Kidney (tissue), 14 donors: ENCODE results near the gene RARA. TPM values are rescaled to one million over a fixed set of nuclear protein-coding genes. Genes with fewer than 3 reads are reported as not detected.

Source experiments
- DNase-seq, 5 donors: peaks; one replicate each; pipeline ENCODE4 v3.0.0-alpha.2; 2013 to 2020
- FAIRE-seq: peaks from 2 replicates; lab custom pipeline; 2012; peaks lifted over from hg19 to GRCh38; lab: Jason Lieb, UNC
- H3K27ac ChIP-seq, 2 donors: one replicate each; pipeline ENCODE4 v1.7.0; 2013; ENCODE audit warnings: low read depth in 2 of 2, low read length in 2 of 2, inconsistent platforms in 1 of 2
- H3K27me3 ChIP-seq: one replicate; pipeline ENCODE4 v1.7.1; 2013; ENCODE audit warnings: low read length, inconsistent platforms; ENCODE audit not compliant: control insufficient read depth, insufficient read depth
- H3K36me3 ChIP-seq, 3 donors: one replicate each; pipeline versions ENCODE4 v1.7.0 to v1.7.1; 2013; ENCODE audit warnings: low read length in 3 of 3, control low read depth in 1 of 3, inconsistent platforms in 1 of 3; ENCODE audit not compliant: insufficient read depth in 3 of 3, control insufficient read depth in 2 of 3
- H3K4me1 ChIP-seq, 3 donors: one replicate each; pipeline versions ENCODE4 v1.7.0 to v1.7.1; 2013; ENCODE audit warnings: low read length in 3 of 3, inconsistent platforms in 1 of 3, low read depth in 1 of 3; ENCODE audit not compliant: control insufficient read depth in 2 of 3, insufficient read depth in 2 of 3
- H3K4me3 ChIP-seq, 3 donors: one replicate each; pipeline versions ENCODE4 v1.7.0 to v1.8.1; 2013; ENCODE audit warnings: low read length in 3 of 3, control low read depth in 1 of 3, inconsistent platforms in 1 of 3
- H3K9ac ChIP-seq, 3 donors: one replicate each; pipeline versions ENCODE4 v1.7.0 to v1.7.1; 2013; ENCODE audit warnings: low read length in 3 of 3, control low read depth in 1 of 3, inconsistent platforms in 1 of 3
- H3K9me3 ChIP-seq, 3 donors: one replicate each; pipeline versions ENCODE4 v1.7.0 to v1.7.1; 2013; ENCODE audit warnings: low read length in 3 of 3, control low read depth in 1 of 3, inconsistent platforms in 1 of 3; ENCODE audit not compliant: control insufficient read depth in 2 of 3, insufficient read depth in 1 of 3
- CTCF ChIP-seq: IDR thresholded peaks from 3 replicates; pipeline ENCODE4 v1.5.1; 2012; ENCODE audit warnings: mild to moderate bottlenecking, moderate library complexity, borderline replicate concordance; ENCODE audit not compliant: insufficient read depth; ENCODE audit errors: extremely low read depth
- intact Hi-C: fragments of 100-400 bp; cut with DNase I; formaldehyde crosslinking; loops from one replicate; pipeline ENCODE4 v1.11.1; 2022
- polyA plus RNA-seq: library from polyadenylated mRNA; stranded (reverse); fragments of 350-450 nt; fragmentation: Illumina TruSeq; extraction: RNeasy Lipid Tissue Mini Kit (QIAGEN cat#74804); gene quantifications from one replicate; pipeline ENCODE4 v1.2.3, GENCODE V29; 2014; ENCODE audit warnings: low read depth, low replicate concordance; ENCODE audit not compliant: insufficient read depth
- total RNA-seq: library from RNA; stranded (reverse); fragmentation: NEBNext Ultra II Directional; extraction: Animal tissue kit (Norgen Biotek cat#: 25700); gene quantifications from one replicate; pipeline ENCODE4 v1.2.1, GENCODE V29; 2021
- donor health status: control.
- donor health status: control.
- donor health status: control.
- donor health status: control.
- donor health status: control.
- donor health status: DM: yes; HTN: yes; CAD: no.
- donor health status: Normal renal cell carcinoma (clear cell type).

Gene RARA
- total and polyA plus RNA-seq, 2 donors from 2014 or later: 22.5 to 45.7 TPM

- DNase-seq (peak in 2 of 5 donors; percentile 70 to 81), FAIRE-seq (peak; percentile 8)
- TF ChIP-seq CTCF: peak; percentile 71
- no peak overlapping the region for H3K27ac ChIP-seq
- H3K9ac ChIP-seq: peak overlapping the region in 1 of 3 donors; percentile 29
- no peak overlapping the region for H3K4me3 ChIP-seq
- no peaks in the 10 kb centered on the region for H3K36me3 ChIP-seq
- H3K27me3 ChIP-seq: no peaks in the 10 kb centered on the region
- H3K9me3 ChIP-seq: no peaks in the 10 kb centered on the region
- peaks cover 0 to 6% (median 0%) of the 10 kb centered on the region in 3 donors for H3K4me1 ChIP-seq
- intact Hi-C loops: loop anchor here (10.0 kb wide), 1 partner anchor 96 kb away; no protein-coding TSS in a partner anchor
Observed at GRCh38 chr17:40290629-40291280, 18.2 kb upstream of the RARA start.

- no peak for FAIRE-seq
- H3K4me3 ChIP-seq: no peak overlapping the region
- no peak for DNase-seq
- no peak for TF ChIP-seq CTCF
- no peaks in the 10 kb centered on the region for H3K9me3 ChIP-seq
- intact Hi-C loops: loop anchor here (10.0 kb wide), 1 partner anchor 96 kb away; no protein-coding TSS in a partner anchor
- peaks cover 0 to 6% (median 0%) of the 10 kb centered on the region in 3 donors for H3K4me1 ChIP-seq
- no peak overlapping the region for H3K27ac ChIP-seq
- no peak overlapping the region for H3K9ac ChIP-seq
- H3K36me3 ChIP-seq: no peaks in the 10 kb centered on the region
- H3K27me3 ChIP-seq: no peaks in the 10 kb centered on the region
Observed at GRCh38 chr17:40291281-40291664, 17.7 kb upstream of the RARA start.

DNA sequence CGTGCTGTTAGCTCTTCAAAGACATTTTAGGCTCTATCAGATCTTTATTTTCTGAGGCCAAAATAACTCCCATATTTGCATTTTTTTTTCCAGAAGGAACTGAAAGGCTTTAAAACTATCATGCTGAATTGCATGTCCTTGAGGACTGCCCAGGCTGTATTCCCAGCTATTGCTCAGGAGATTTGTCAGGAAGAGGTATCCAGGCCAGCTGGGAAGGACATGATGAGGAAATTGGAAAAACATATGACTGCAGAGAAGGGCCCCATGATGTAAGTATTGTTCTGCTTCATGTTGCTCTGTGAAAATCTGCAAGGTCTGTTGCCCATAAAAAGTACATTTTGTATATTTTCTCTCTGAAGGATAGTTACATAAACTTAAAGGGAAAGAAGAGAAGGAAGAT lies 15.6 kb upstream of the RARA start:
- H3K36me3 ChIP-seq: no peaks in the 10 kb centered on the region
- no peak overlapping the region for H3K4me3 ChIP-seq
- intact Hi-C loops: loop anchor here (10.0 kb wide), 1 partner anchor 99 kb away; no protein-coding TSS in a partner anchor
- TF ChIP-seq CTCF: no peak
- DNase-seq (no peak), FAIRE-seq (no peak)
- no peaks in the 10 kb centered on the region for H3K9me3 ChIP-seq
- H3K4me1 ChIP-seq: no peaks in the 10 kb centered on the region
- H3K27me3 ChIP-seq: no peaks in the 10 kb centered on the region
- H3K27ac ChIP-seq: no peak overlapping the region
- no peak overlapping the region for H3K9ac ChIP-seq
